GM21360 (cell line): Measurements from ENCODE around the gene PITX1.

Experiments
- ATAC-seq: cut with Tn5 transposase; IDR thresholded peaks from one replicate; pipeline ENCODE4 v1.9.1; 2021; ENCODE audit warnings: mild to moderate bottlenecking, moderate library complexity; ENCODE audit not compliant: unreplicated experiment

Gene PITX1

DNA sequence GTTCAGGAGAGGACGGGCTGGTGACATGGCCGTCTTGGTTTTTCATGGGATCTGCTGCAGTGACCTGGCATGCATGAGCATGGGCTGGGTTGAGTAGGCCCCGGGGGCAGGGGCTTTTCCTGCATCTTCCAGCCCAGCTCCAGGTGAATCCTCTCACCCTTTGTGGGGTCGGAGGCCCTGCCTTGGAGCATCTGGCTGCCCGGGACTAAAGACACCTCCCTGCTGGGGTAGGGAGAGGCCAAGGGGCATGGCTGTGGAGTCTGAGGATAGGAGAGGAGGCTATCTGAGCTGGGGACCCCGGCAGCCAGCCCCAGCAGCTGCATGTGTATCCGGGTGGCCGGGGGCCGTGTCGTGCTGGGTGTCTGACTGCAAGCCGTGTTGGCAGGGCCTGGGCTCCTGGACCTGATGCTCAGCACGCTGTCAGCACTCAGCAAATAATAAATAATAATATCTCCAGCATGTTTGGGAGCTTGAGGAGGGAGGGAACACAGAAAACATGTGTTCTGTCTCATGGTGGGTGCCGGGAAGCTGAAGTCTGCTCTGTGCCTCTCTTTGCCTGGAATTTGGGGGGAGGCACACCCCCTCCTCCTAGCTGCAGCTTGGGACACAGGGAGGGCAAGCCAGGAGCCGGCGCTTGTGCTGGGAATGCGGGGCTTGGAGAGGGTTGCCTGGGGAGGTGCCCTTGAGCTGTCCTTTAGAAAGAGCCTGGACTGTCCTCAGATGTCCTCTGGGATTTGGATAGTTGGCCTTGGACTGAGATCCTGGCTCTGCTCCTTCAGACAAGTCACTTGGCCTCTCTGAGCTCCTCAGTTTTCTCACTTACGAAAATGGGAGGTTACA lies 28.4 kb upstream of the PITX1 start:
- ATAC-seq, result no peak

DNA sequence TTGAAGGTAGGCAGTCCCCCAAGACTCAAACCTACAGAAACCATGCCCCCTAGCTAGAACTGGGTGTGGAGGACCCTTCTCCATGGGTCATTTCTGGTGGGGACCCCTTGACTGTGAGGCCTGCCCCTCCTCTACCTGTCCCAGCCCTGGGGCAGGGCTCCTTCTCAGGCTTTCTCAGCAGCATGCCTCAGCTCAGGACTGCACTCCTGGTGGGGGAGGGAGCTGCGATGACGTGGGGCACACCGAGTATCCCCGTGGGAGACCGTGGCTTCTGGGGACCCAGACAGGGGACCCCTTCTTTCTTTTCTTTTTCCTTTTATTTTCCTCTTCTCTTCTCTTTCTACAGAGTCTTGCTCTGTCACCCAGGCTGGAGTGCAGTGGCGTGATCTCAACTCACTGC lies 27.0 kb upstream of the PITX1 start:
- ATAC-seq, result no peak

DNA sequence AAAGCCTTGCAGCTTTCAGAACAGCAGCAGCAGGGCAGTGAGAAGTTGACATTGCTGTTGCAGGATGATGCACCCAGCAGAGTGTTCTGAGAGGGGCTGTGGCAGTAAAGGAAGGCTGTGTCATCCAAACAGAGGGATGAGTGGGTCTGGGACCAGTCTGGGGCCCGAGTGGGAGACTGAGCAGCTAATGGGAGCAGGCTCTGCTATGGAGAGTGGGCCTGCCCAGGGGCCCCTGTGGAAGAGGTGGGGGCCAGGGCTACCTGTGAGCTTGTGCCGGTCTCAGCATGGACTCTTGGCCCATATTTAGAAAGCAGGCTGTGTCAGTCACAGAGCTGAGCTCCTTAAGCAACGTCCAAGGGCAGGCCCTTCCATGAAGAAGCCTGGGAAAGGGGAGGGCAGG lies 26.0 kb upstream of the PITX1 start:
- no peak for ATAC-seq

DNA sequence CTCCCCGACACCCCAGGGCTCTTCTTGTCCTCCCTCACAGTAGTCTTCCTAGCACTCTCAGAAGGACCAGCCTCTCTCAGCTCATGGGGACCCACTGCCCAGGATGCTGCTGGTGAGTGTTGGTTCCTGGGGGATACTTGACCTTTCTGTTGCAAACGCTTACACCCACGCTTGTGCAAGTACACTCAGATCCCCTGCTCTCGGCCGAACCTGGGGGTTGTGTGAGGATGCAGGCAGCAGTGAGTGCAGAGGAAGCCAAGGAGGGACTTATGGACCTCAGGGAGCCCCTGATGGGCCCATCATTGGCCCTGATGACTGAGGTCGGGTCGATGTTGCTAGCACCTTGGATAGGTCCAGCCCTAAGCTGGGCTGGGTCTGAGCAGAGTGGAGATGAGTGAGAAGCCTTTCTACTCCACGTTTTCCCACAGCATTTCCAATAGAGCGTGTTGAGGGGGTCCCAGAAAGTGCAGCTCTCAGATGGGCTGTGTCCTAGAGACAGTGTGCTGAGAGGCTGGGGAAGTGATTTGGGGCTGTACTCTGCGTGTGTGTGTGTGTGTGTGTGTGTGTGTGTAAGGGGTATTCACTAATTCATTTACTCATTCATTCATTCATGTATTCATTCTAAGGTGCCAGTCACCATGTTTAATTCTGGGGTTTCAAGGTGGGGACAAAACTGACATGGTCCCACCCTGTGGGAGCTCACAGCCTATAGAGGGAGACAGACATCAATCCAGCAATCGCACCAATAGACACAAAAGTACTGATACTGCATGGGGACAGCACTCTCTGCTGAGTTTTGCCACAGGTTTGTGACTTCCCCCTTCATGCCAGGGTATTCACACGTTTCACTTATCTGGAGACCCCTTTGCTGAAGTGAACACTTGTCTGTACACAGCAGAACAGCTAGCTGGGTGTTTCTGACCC lies 25.2 kb upstream of the PITX1 start:
- ATAC-seq, result no peak

DNA sequence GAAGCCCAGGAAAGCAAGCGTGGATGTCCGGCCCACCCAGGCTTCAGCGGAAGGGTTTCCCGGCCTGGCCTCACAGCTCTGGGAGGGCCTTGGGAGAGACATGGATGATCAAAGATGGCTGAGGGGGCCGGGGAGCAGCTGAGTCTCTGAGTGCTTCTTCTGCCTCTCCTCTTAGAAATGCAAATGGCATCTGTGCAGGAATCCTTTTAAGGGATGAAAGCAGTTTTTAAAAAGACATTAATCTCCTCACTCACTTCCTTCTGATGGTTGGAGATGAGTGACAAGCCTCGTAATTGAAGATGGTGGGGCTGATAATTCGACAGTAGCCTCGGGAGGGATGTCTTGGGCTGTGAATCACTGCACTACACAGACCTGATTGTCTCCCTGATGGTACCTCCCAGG lies 24.3 kb upstream of the PITX1 start:
- ATAC-seq, result no peak

DNA sequence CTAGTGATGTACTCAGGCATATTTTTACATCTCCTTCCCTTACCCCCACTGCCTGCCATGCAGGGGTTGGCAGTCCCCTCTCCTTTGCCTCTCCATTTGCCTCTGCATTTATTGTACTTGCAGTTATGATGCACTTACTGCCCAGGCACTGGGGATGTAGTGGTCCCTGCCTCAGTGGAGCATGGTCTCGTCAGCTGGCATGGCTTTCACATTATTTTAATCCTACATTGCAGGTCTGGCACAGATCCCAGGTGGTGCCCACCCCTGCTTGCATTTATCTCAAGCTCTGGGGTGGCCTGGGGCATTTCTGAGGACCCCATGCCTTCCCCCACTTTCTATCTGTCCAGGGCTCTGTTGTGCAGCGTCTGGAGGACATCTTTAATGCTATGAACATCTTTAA lies 23.2 kb upstream of the PITX1 start:
- ATAC-seq, result no peak

DNA sequence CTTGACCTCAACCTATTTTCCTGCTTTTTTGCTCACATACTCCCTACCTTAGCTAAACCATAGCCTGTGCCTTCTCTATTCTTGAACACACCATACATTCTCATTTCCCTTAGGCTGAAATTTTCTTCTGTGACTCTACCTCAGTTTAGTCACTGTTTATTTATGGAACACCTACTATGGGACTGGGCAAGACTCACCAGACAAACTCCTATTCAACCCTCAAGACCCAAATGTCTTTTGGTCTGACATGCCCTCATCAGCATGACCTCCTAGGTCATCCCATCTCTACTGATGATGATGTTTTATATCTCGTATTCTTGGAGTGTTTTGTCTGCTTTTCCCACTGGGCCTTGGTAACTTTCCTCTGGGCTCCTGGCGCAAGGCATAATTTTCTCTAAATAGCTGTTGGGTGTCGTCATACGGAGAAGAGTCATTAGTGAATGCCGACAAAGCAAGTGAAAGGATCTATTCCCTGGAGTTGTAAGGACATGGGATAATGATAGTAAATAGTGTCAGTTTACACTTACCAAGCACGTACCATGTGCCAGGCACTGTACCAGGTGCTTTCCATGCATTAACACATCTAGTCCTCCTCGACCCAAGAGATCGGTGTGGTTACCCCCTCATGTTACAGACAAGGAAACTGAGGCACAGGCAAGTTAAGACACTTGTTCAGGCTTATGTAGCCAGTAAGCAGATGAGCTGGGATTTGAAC lies 22.4 kb upstream of the PITX1 start:
- ATAC-seq, result no peak

DNA sequence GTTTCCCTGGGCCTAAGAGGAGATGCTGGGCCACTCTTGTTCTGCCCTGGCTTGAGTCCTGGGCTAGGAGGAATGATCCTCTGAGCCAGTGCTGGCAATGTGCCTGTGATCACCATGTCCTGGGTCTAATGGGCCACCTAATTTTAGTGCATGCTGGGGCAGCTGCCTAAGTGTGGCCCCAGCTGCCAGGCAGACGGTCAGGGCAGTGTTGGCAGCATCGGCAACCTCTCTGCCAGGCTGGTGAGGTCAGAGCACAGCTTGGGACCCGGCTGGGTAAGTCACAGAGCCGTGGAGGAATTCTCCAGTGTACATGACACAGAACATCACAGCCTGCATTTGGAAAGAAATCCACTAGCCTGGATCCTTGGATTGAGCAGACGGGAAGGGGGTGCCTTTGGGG lies 21.4 kb upstream of the PITX1 start:
- ATAC-seq, result no peak

DNA sequence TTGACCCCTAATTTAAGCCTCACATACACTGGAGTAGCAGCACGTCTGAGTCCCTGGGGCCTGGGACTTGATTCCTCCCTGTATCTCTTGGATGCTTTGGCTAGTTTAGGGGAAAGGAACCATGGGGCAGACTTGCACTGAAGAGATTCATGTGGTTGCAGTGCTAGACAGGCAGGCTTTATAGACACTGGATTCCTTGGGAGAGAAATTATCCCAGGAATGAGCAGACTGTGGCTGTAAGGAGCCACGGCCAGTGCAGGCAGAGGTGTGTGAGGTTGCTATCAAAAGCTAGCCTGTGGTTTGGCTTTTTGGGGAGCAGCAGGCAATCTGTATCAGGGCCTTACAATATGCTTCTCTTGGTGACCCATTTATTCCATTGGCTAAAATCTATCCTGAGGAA lies 20.5 kb upstream of the PITX1 start:
- no peak for ATAC-seq

DNA sequence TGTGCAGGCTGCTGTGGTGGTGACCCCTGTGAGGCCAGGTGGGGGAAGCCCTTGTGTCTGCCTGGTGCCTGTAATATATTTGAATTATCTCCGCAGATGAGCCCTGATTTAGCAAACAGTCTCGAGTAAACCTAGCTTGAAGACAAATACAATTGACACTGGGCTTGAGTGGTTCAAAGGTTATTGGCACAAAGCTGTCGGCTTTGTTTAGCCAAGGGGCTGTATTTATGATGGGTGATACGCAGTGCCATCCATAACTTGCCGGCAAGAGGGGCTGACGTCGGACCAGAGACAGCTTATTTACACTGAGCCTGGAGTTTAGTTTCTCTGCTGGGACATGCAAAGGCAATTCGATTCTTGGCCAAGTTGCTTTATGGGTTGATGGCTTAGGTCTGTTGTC lies 20.0 kb upstream of the PITX1 start:
- ATAC-seq, result no peak

DNA sequence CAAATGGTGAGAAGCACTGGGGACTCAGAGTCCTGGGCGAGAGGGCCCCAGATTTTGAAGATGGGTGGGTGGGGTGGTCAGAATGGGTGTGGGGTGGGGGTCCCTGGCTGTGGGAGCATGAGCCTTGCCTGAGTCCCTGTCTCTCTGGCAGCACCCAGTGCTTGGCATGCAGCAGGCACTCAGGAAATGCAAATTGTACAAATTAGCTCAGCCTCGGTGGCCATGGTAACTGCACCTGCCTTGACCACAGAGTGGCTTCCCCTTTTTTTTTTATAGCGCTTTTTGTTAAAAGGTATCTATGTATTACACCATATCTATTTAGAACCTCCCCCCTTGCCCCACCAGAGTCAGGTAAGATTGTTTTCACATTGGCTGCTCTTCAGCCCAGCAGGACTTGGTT lies 19.2 kb upstream of the PITX1 start:
- peak; percentile 85 for ATAC-seq

DNA sequence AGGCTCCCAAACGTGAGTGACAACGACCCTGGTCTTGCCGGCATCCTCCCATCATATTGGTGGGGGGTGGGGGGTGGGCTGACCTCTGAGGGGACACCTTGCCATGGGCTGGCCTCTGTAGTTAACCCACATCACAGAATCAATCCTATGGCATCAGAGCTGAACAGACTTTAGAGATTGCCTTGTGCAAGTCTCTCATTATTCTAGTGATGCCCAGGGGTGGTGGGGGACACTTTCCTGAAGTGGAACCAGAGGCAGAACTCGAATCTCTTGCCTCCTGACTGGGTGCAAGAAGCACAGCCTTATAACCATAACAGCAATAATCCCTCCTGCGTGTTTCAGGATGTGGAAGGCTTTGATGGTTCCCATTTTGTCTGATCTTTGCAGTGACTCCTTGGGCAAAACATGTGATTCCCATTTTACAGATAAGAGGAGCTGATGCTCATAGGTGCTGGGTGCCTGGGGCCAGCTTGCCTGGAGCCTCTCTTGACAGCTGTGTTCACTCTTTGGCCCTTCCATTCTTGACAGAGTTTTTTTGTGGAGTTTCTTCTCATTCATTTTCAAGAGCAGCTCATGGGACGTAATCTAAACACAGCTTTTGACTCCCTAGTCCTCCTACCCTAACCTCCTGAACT lies 18.6 kb upstream of the PITX1 start:
- no peak for ATAC-seq

DNA sequence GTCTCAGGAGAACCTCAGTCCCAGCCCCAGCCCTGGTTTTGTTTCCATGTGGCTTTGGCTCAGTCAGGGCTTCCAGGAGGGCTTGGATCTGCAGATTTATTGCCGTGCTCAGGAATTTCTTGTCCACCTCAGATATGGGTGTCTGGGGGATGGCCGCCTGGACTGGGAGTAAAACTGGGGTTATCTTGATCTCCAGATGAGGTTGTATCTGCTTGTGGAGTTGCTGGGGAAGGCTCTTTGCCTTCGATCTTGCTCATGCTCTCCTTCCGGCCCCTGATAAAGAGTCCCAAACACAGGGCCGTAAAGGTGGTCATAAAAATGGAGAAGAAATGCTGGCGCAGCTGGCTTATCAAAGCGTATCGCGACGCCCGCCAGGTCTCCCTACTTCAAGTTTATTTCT lies 17.8 kb upstream of the PITX1 start:
- no peak for ATAC-seq

DNA sequence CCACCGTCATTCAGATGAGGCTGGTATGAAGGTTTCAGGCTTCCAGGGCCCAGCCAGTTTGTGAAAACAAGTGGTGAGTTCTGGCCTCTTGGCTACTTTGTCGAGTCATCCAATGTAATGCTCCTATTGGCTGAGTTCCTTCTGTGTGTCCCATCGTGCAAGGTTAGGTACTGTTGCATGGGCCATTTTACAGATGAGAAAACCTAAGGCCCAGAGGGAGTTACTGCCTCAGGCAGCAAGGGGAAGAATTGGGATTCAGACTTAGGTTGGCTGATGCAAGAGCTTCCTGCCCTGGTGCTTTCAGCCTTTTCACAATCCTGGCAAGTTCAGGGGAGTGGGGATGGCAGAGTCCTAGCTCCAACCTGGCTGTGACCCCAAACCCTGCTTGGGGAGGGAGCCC lies 17.4 kb upstream of the PITX1 start:
- ATAC-seq, result no peak

DNA sequence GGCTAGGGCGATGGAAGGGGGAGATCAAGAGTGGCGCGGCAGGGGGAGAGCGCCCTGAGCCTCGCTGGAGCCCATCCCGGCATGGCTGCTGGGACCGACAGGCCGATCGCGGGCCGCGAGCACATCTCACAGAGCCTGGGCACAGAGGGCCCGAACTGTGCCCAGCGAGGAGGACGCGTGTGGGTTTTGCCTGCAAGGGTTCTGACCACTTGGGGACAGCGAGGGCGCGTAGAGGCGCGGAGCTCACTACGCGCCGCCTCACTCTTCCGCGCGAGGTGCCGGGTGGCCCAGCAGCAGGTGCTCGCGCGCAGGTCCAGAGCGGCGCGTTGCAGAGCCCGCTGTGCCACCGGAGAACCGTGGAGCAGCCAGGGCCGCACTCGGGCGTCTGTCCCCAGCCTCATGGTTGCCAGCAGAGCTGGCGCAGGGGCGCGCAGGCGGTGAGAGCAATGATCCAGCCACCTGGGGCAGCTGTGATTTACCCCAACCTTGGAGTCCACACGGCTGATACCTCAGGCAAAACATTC lies 16.3 kb upstream of the PITX1 start:
- ATAC-seq, result no peak

DNA sequence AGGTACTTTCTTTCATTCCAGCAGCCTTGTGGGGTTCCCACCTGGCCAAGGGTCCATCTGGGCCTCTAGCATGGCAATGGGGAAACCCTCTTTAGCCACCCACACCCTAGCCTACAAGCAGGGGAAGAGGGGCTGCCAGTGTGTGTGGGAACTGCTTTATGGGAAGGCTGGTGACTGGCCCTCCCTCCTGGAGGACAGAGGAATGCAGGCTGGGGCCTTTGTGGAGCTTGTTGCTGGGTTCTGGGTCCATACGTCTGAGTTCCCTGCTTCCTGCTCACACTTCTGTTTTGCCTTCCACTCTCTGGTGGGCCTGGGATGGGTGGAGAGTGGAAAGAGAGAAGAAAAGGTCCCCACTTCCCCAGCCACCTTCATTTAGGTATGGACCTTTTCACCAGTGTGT lies 14.9 kb upstream of the PITX1 start:
- ATAC-seq, result no peak

DNA sequence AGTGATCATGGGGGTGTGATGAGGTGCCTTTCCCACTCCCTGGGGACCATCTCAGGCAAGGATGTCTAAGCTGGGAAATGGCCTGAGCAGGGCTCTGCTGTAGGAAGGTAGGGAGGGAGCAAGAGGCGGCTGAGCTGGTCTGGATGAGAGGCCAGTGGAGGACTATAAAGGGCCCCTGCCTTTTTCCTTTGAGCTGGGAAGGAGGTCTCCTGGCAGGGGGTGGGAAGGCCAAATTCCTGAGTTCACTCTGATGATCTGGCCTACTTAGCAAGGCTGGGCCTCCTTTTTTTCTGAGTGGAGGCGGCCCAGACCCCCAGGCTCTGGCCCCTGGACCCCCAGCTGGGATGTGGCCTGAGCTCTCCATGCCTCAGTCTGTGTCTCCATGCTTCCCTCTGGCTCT lies 14.3 kb upstream of the PITX1 start:
- no peak for ATAC-seq

DNA sequence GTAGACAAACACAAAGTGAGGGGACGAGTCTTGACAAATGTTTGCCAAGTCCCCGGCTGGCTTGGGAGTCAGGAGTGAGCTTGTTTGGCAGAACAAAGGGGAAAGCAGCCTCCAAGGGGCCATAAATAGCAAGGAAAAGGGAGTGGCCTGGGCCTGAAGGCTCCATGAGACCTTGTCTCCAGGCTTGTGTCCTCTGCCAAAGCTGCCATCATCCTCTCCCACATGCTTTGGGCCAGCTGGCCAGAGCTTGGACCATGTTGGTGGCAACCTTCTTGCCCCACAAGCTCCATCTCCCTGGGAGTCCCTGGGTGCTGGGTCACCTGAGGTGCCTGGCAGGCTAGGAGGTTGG lies 13.3 kb upstream of the PITX1 start:
- no peak for ATAC-seq

DNA sequence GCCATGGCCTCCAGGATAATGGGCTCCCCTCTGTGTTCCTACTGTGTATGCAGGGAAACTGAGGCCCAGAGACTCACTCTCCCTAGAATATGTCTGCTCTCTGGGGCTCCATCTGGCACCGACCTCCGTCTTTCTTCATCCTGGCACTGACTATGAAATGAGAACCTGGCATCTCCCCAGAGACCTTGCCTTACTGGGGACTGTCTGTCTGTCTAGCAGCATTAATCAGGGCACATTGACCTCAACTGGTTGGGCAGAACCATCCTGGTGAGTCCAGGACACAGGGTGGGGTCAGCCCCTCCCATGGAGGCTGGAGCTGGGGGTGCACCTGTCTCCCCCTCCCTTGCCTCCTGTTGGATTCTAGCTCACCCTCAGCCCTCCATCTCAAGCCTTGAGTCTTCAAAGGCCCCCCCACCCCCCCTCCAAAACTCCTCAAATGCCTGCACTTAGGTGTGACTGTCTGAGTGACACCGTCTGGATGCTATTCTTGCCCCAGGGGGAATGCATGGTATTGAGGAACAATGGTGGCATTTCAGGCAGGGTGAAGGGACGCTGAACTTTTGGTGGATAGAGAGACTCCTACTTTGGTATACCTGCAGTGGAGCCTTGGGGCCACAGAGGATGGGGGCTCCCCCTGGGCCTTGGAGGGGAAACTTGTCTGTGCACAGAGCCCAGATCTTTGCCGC lies 12.8 kb upstream of the PITX1 start:
- no peak for ATAC-seq

DNA sequence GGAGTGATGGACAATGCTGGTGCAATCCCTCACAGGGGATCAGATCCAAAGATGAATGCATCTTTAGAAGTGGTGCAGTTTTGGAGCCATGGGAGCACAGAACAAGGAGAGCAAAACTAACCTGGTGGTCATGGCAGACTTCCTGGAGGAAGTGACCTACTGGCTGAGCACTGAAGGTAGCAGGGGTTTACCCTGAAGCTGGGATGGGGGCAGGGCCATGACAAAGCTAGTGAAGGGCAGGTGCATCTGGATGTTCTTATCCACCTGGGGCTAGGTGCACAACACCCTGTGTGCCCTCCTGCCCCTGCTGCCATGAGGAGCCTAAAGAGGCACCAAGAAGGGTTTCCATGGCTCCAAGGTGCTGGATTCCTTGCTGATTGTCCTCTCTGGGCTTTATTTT lies 11.5 kb upstream of the PITX1 start:
- ATAC-seq, result no peak
